ENCODE data around the gene DHX58. TPM values are rescaled to one million over a fixed set of nuclear protein-coding genes. Genes with fewer than 3 reads are reported as not detected.

The DHX58 gene
- 1.6 TPM for polyA plus RNA-seq (2012; ENCODE audit: insufficient read length, low read depth)

- peak; percentile 47; the same call in 1 of the 2 replicates for TF ChIP-seq POLR2AphosphoS5 (IDR thresholded peaks at IDR 0.05; ENCODE audit: low read depth, low read length)
- TF ChIP-seq SIN3A (IDR thresholded peaks at IDR 0.05; ENCODE audit: borderline replicate concordance, insufficient read depth, low read length) = peak; percentile 31; the same call in 1 of the 2 replicates
- TF ChIP-seq REST (IDR thresholded peaks at IDR 0.05; ENCODE audit: insufficient read depth in 1 of 2, low read depth in 2 of 2, low read length in 2 of 2) = no peak
- no peak for TF ChIP-seq TAF1 (IDR thresholded peaks at IDR 0.05; ENCODE audit: borderline replicate concordance, insufficient read depth, low read length)
- no peak for TF ChIP-seq FOXP2 (optimal IDR thresholded peaks at IDR 0.05; ENCODE audit: borderline replicate concordance, extremely low read depth, extremely low read length, insufficient read depth)
Measured at GRCh38 chr17:42112552-42113176, at the start of gene DHX58. Gene DHX58 (minus strand): TSS chr17:42112714. CDS start chr17:42111892, 822 bp downstream.

- TF ChIP-seq FOXP2 (optimal IDR thresholded peaks at IDR 0.05; ENCODE audit: borderline replicate concordance, extremely low read depth, extremely low read length, insufficient read depth) (no peak), POLR2AphosphoS5 (IDR thresholded peaks at IDR 0.05; ENCODE audit: low read depth, low read length) (no peak), REST (IDR thresholded peaks at IDR 0.05; ENCODE audit: insufficient read depth in 1 of 2, low read depth in 2 of 2, low read length in 2 of 2) (no peak), TAF1 (IDR thresholded peaks at IDR 0.05; ENCODE audit: borderline replicate concordance, insufficient read depth, low read length) (no peak), SIN3A (IDR thresholded peaks at IDR 0.05; ENCODE audit: borderline replicate concordance, insufficient read depth, low read length) (no peak)
Measured at GRCh38 chr17:42160531-42160910, 48.0 kb upstream of the DHX58 start.

- TF ChIP-seq TAF1 (IDR thresholded peaks at IDR 0.05; ENCODE audit: borderline replicate concordance, insufficient read depth, low read length) (no peak), POLR2AphosphoS5 (IDR thresholded peaks at IDR 0.05; ENCODE audit: low read depth, low read length) (no peak), REST (IDR thresholded peaks at IDR 0.05; ENCODE audit: insufficient read depth in 1 of 2, low read depth in 2 of 2, low read length in 2 of 2) (no peak), FOXP2 (optimal IDR thresholded peaks at IDR 0.05; ENCODE audit: borderline replicate concordance, extremely low read depth, extremely low read length, insufficient read depth) (no peak), SIN3A (IDR thresholded peaks at IDR 0.05; ENCODE audit: borderline replicate concordance, insufficient read depth, low read length) (no peak)
Measured at GRCh38 chr17:42159796-42160530, 47.4 kb upstream of the DHX58 start.

GRCh38 chr17:42155614-42156045 lies 43.1 kb upstream of the DHX58 start:
- TF ChIP-seq SIN3A (IDR thresholded peaks at IDR 0.05; ENCODE audit: borderline replicate concordance, insufficient read depth, low read length) = no peak
- no peak for TF ChIP-seq FOXP2 (optimal IDR thresholded peaks at IDR 0.05; ENCODE audit: borderline replicate concordance, extremely low read depth, extremely low read length, insufficient read depth)

GRCh38 chr17:42153919-42154742 lies 41.6 kb upstream of the DHX58 start:
- TF ChIP-seq POLR2AphosphoS5 (IDR thresholded peaks at IDR 0.05; ENCODE audit: low read depth, low read length) (no peak), TAF1 (IDR thresholded peaks at IDR 0.05; ENCODE audit: borderline replicate concordance, insufficient read depth, low read length) (no peak), FOXP2 (optimal IDR thresholded peaks at IDR 0.05; ENCODE audit: borderline replicate concordance, extremely low read depth, extremely low read length, insufficient read depth) (no peak), REST (IDR thresholded peaks at IDR 0.05; ENCODE audit: insufficient read depth in 1 of 2, low read depth in 2 of 2, low read length in 2 of 2) (no peak), SIN3A (IDR thresholded peaks at IDR 0.05; ENCODE audit: borderline replicate concordance, insufficient read depth, low read length) (no peak)

Data from PFSK-1 (cell line).